Measurements from ENCODE around the gene ZNF398.

Gene ZNF398

GRCh38 chr7:149195180-149196150 lies 48.2 kb downstream of the ZNF398 start, which contains the start of gene ZNF282:
Gene ZNF282, plus strand, starts transcription at chr7:149195546. Its CDS starts 44 bp downstream, at chr7:149195590.
- peak; percentile 75 to 82 (median 80) for DNase-seq
- Histone ChIP-seq H3K9me3 (ENCODE audit: control extremely low read depth in 1 of 5, control insufficient read depth in 4 of 5, insufficient read depth in 2 of 5, low read depth in 1 of 5, low read length in 4 of 5) (no peaks in the 10 kb centered on the region), H3K4me1 (ENCODE audit: control extremely low read depth in 1 of 4, control insufficient read depth in 4 of 4, insufficient read depth in 4 of 4, low read length in 3 of 4) (peaks cover 10 to 34% (median 18%) of the 10 kb centered on the region in 4 experiments), H3K27me3 (replicated peaks in 2 of 5; ENCODE audit: control insufficient read depth in 4 of 5, insufficient read depth in 5 of 5, low read length in 4 of 5) (no peaks in the 10 kb centered on the region), H3K36me3 (ENCODE audit: control insufficient read depth in 4 of 4, insufficient read depth in 4 of 4, low read length in 3 of 4) (peaks cover 5 to 27% (median 21%) of the 10 kb centered on the region in 4 experiments), H3K4me3 (ENCODE audit: control insufficient read depth in 1 of 7, extremely low read depth in 1 of 7, insufficient read depth in 4 of 7, low read depth in 2 of 7, low read length in 6 of 7) (peak within 1 kb of the TSS; percentile 88 to 96 (median 90)), H3K27ac (ENCODE audit: insufficient read depth in 1 of 2, low read depth in 1 of 2, low read length in 2 of 2, poor library complexity in 1 of 2, severe bottlenecking in 2 of 2) (peak within 1 kb of the TSS; percentile 46 to 88)
- ChIA-PET CTCF (interaction anchor here (0.5 to 2.3 kb wide), 18 partner anchors 9 to 574 kb away, joined by 3 to 14 read pairs (median 4); partner anchors contain the start of genes ZNF398 and ZNF425), POLR2A (interaction anchor here (0.6 to 1.2 kb wide), 4 partner anchors 10 to 70 kb away, joined by 3 read pairs; partner anchors contain the start of gene ZNF425)
- WGBS (ENCODE audit: insufficient coverage): under 1% methylated on average over 61 of the region's 97 CpGs

DNA sequence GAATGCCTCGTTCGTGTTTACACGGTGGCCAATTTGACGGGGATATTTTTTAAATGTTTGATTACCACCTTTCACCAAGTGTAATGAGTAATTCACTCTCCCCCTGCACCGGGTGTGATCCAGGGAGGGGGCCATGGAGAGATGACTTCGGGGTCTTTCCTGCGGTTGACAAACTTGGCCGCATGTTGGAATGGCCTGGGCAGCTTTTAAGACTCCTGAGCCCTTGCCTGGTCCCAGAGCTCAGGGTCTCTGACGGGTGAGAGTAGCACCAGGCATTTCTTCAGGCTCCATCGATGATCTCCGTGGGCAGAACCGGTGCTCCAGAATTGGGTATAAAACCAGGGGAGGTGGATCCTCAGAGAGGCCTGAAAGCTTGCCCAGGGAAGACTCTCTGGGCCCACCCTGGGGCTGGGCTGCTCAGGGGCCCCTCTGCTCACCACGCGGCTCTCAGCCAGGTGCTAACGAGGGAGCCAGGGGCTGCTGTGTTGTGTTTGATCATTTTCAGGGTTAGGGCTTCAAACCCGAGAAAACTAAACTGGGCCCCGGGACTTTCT lies 49.0 kb downstream of the ZNF398 start:
- peak in 2 of 3 donors; percentile 20 to 33 for DNase-seq
- H3K36me3 ChIP-seq (ENCODE audit: control insufficient read depth in 4 of 4, insufficient read depth in 4 of 4, low read length in 3 of 4): peaks cover 8 to 33% (median 28%) of the 10 kb centered on the region in 4 experiments
- CTCF ChIA-PET: interaction anchor here (0.5 to 2.3 kb wide), 9 partner anchors 9 to 70 kb away, joined by 3 to 14 read pairs (median 3); partner anchors contain the start of genes ZNF398 and ZNF425
- POLR2A ChIA-PET: interaction anchor here (1.1 to 1.2 kb wide), 2 partner anchors 10 to 70 kb away, joined by 3 read pairs; partner anchors contain the start of gene ZNF425
- no peaks in the 10 kb centered on the region for H3K27me3 ChIP-seq (replicated peaks in 2 of 5; ENCODE audit: control insufficient read depth in 4 of 5, insufficient read depth in 5 of 5, low read length in 4 of 5)
- H3K27ac ChIP-seq (ENCODE audit: insufficient read depth in 1 of 2, low read depth in 1 of 2, low read length in 2 of 2, poor library complexity in 1 of 2, severe bottlenecking in 2 of 2): peak overlapping the region; percentile 42 to 88
- H3K9me3 ChIP-seq (ENCODE audit: control extremely low read depth in 1 of 5, control insufficient read depth in 4 of 5, insufficient read depth in 2 of 5, low read depth in 1 of 5, low read length in 4 of 5): no peaks in the 10 kb centered on the region
- 11% methylated on average over 13 of the region's 17 CpGs for WGBS (ENCODE audit: insufficient coverage)
- peak overlapping the region; percentile 88 to 96 (median 90) for H3K4me3 ChIP-seq (ENCODE audit: control insufficient read depth in 1 of 7, extremely low read depth in 1 of 7, insufficient read depth in 4 of 7, low read depth in 2 of 7, low read length in 6 of 7)
- peaks cover 7 to 31% (median 16%) of the 10 kb centered on the region in 4 experiments for H3K4me1 ChIP-seq (ENCODE audit: control extremely low read depth in 1 of 4, control insufficient read depth in 4 of 4, insufficient read depth in 4 of 4, low read length in 3 of 4)

- POLR2A ChIA-PET: no interaction called here
- CTCF ChIA-PET: interaction anchor here (1.0 to 2.3 kb wide), 5 partner anchors 8 to 71 kb away, joined by 3 to 14 read pairs (median 3); partner anchors contain the start of genes ZNF398 and ZNF425
- Histone ChIP-seq H3K27ac (ENCODE audit: insufficient read depth in 1 of 2, low read depth in 1 of 2, low read length in 2 of 2, poor library complexity in 1 of 2, severe bottlenecking in 2 of 2) (peak overlapping the region; percentile 42 to 88), H3K4me3 (ENCODE audit: control insufficient read depth in 1 of 7, extremely low read depth in 1 of 7, insufficient read depth in 4 of 7, low read depth in 2 of 7, low read length in 6 of 7) (peak overlapping the region in 6 of 7 experiments; percentile 25 to 96 (median 90)), H3K4me1 (ENCODE audit: control extremely low read depth in 1 of 4, control insufficient read depth in 4 of 4, insufficient read depth in 4 of 4, low read length in 3 of 4) (peaks cover 7 to 27% (median 16%) of the 10 kb centered on the region in 4 experiments), H3K36me3 (ENCODE audit: control insufficient read depth in 4 of 4, insufficient read depth in 4 of 4, low read length in 3 of 4) (peaks cover 8 to 36% (median 30%) of the 10 kb centered on the region in 4 experiments), H3K27me3 (replicated peaks in 2 of 5; ENCODE audit: control insufficient read depth in 4 of 5, insufficient read depth in 5 of 5, low read length in 4 of 5) (no peaks in the 10 kb centered on the region), H3K9me3 (ENCODE audit: control extremely low read depth in 1 of 5, control insufficient read depth in 4 of 5, insufficient read depth in 2 of 5, low read depth in 1 of 5, low read length in 4 of 5) (no peaks in the 10 kb centered on the region)
- 35% methylated on average over 7 of the region's 7 CpGs for WGBS (ENCODE audit: insufficient coverage)
- DNase-seq: no peak
These were observed 49.5 kb downstream of the ZNF398 start for GRCh38 chr7:149196705-149197171.

- WGBS (ENCODE audit: insufficient coverage): 81% methylated on average over 4 of the region's 4 CpGs
- H3K27ac ChIP-seq (ENCODE audit: insufficient read depth in 1 of 2, low read depth in 1 of 2, low read length in 2 of 2, poor library complexity in 1 of 2, severe bottlenecking in 2 of 2): no peak overlapping the region
- CTCF ChIA-PET: interaction anchor here (0.9 to 1.3 kb wide), 4 partner anchors 12 to 125 kb away, joined by 3 read pairs; no protein-coding TSS in a partner anchor
- peaks cover 7 to 26% (median 16%) of the 10 kb centered on the region in 4 experiments for H3K4me1 ChIP-seq (ENCODE audit: control extremely low read depth in 1 of 4, control insufficient read depth in 4 of 4, insufficient read depth in 4 of 4, low read length in 3 of 4)
- no peaks in the 10 kb centered on the region for H3K27me3 ChIP-seq (replicated peaks in 2 of 5; ENCODE audit: control insufficient read depth in 4 of 5, insufficient read depth in 5 of 5, low read length in 4 of 5)
- H3K4me3 ChIP-seq (ENCODE audit: control insufficient read depth in 1 of 7, extremely low read depth in 1 of 7, insufficient read depth in 4 of 7, low read depth in 2 of 7, low read length in 6 of 7): no peak overlapping the region
- H3K36me3 ChIP-seq (ENCODE audit: control insufficient read depth in 4 of 4, insufficient read depth in 4 of 4, low read length in 3 of 4): peaks cover 8 to 41% (median 34%) of the 10 kb centered on the region in 4 experiments
- no peaks in the 10 kb centered on the region for H3K9me3 ChIP-seq (ENCODE audit: control extremely low read depth in 1 of 5, control insufficient read depth in 4 of 5, insufficient read depth in 2 of 5, low read depth in 1 of 5, low read length in 4 of 5)
- no peak for DNase-seq
- POLR2A ChIA-PET: no interaction called here
These were observed 50.4 kb downstream of the ZNF398 start for GRCh38 chr7:149197675-149198074.

GRCh38 chr7:149198161-149198816 lies 51.0 kb downstream of the ZNF398 start:
- CTCF ChIA-PET: interaction anchor here (0.9 to 1.0 kb wide), 2 partner anchors 11 to 126 kb away, joined by 3 read pairs; no protein-coding TSS in a partner anchor
- DNase-seq: no peak
- no peaks in the 10 kb centered on the region for H3K9me3 ChIP-seq (ENCODE audit: control extremely low read depth in 1 of 5, control insufficient read depth in 4 of 5, insufficient read depth in 2 of 5, low read depth in 1 of 5, low read length in 4 of 5)
- peaks cover 7 to 26% (median 16%) of the 10 kb centered on the region in 4 experiments for H3K4me1 ChIP-seq (ENCODE audit: control extremely low read depth in 1 of 4, control insufficient read depth in 4 of 4, insufficient read depth in 4 of 4, low read length in 3 of 4)
- H3K36me3 ChIP-seq (ENCODE audit: control insufficient read depth in 4 of 4, insufficient read depth in 4 of 4, low read length in 3 of 4): peaks cover 8 to 47% (median 40%) of the 10 kb centered on the region in 4 experiments
- no peak overlapping the region for H3K27ac ChIP-seq (ENCODE audit: insufficient read depth in 1 of 2, low read depth in 1 of 2, low read length in 2 of 2, poor library complexity in 1 of 2, severe bottlenecking in 2 of 2)
- no peaks in the 10 kb centered on the region for H3K27me3 ChIP-seq (replicated peaks in 2 of 5; ENCODE audit: control insufficient read depth in 4 of 5, insufficient read depth in 5 of 5, low read length in 4 of 5)
- no peak overlapping the region for H3K4me3 ChIP-seq (ENCODE audit: control insufficient read depth in 1 of 7, extremely low read depth in 1 of 7, insufficient read depth in 4 of 7, low read depth in 2 of 7, low read length in 6 of 7)
- POLR2A ChIA-PET: no interaction called here
- 95% methylated on average over 22 of the region's 22 CpGs for WGBS (ENCODE audit: insufficient coverage)

GRCh38 chr7:149199234-149199995 lies 52.2 kb downstream of the ZNF398 start:
- DNase-seq: no peak
- WGBS (ENCODE audit: insufficient coverage): 100% methylated on average over 6 of the region's 6 CpGs
- no peaks in the 10 kb centered on the region for H3K9me3 ChIP-seq (ENCODE audit: control extremely low read depth in 1 of 5, control insufficient read depth in 4 of 5, insufficient read depth in 2 of 5, low read depth in 1 of 5, low read length in 4 of 5)
- peaks cover 11 to 58% (median 49%) of the 10 kb centered on the region in 4 experiments for H3K36me3 ChIP-seq (ENCODE audit: control insufficient read depth in 4 of 4, insufficient read depth in 4 of 4, low read length in 3 of 4)
- no peak overlapping the region for H3K27ac ChIP-seq (ENCODE audit: insufficient read depth in 1 of 2, low read depth in 1 of 2, low read length in 2 of 2, poor library complexity in 1 of 2, severe bottlenecking in 2 of 2)
- H3K4me3 ChIP-seq (ENCODE audit: control insufficient read depth in 1 of 7, extremely low read depth in 1 of 7, insufficient read depth in 4 of 7, low read depth in 2 of 7, low read length in 6 of 7): no peak overlapping the region
- H3K27me3 ChIP-seq (replicated peaks in 2 of 5; ENCODE audit: control insufficient read depth in 4 of 5, insufficient read depth in 5 of 5, low read length in 4 of 5): no peaks in the 10 kb centered on the region
- ChIA-PET POLR2A (no interaction called here), CTCF (interaction anchor here (1.2 kb wide), 1 partner anchor 15 kb away, joined by 4 read pairs; no protein-coding TSS in a partner anchor)
- peaks cover 7 to 26% (median 16%) of the 10 kb centered on the region in 4 experiments for H3K4me1 ChIP-seq (ENCODE audit: control extremely low read depth in 1 of 4, control insufficient read depth in 4 of 4, insufficient read depth in 4 of 4, low read length in 3 of 4)
